ENCODE data around the gene PHETA2.
"Not testable (repeated sequence)": the region's sequence is repeated elsewhere in the genome, so short reads cannot be mapped to it uniquely, and the experiment has no call there.

PHETA2 gene

GRCh38 chr22:42104332-42104860, 30.3 kb downstream of the PHETA2 start:
- DNase-seq (ENCODE audit: low read depth, low spot score): not testable (repeated sequence)

GRCh38 chr22:42108848-42109247, 34.8 kb downstream of the PHETA2 start:
- DNase-seq (ENCODE audit: low read depth, low spot score): no peak

GRCh38 chr22:42111798-42112197, 37.8 kb downstream of the PHETA2 start:
- DNase-seq (ENCODE audit: low read depth, low spot score): no peak

- not testable (repeated sequence) for DNase-seq (ENCODE audit: low read depth, low spot score)
Observed at GRCh38 chr22:42112793-42113192, 38.7 kb downstream of the PHETA2 start.

GRCh38 chr22:42114721-42115120, 40.7 kb downstream of the PHETA2 start:
- no peak for DNase-seq (ENCODE audit: low read depth, low spot score)

- DNase-seq (ENCODE audit: low read depth, low spot score): not testable (repeated sequence)
Observed at GRCh38 chr22:42115420-42115830, 41.4 kb downstream of the PHETA2 start.

- DNase-seq (ENCODE audit: low read depth, low spot score): no peak
Observed at GRCh38 chr22:42116848-42117424, 42.9 kb downstream of the PHETA2 start.

GRCh38 chr22:42120231-42121021, 46.4 kb downstream of the PHETA2 start:
- not testable (repeated sequence) for DNase-seq (ENCODE audit: low read depth, low spot score)

- not testable (repeated sequence) for DNase-seq (ENCODE audit: low read depth, low spot score)
Observed at GRCh38 chr22:42123529-42123928, 49.5 kb downstream of the PHETA2 start.

- DNase-seq (ENCODE audit: low read depth, low spot score): no peak
Observed at GRCh38 chr22:42127606-42128005, 53.6 kb downstream of the PHETA2 start.

GRCh38 chr22:42128007-42128406, 54.0 kb downstream of the PHETA2 start:
- DNase-seq (ENCODE audit: low read depth, low spot score): not testable (repeated sequence)
